ENCODE data around the gene ANKRD37.

GRCh38 chr4:185424905-185425646 lies 28.4 kb downstream of the ANKRD37 start:
- TF ChIP-seq CTCF (IDR thresholded peaks at IDR 0.05) (no peak), SIN3A (IDR thresholded peaks at IDR 0.05; ENCODE audit: borderline replicate concordance, insufficient read depth, low read depth, low read length) (no peak), REST (IDR thresholded peaks at IDR 0.05; ENCODE audit: insufficient read depth in 1 of 2, low read depth in 2 of 2, low read length in 1 of 2) (no peak), POLR2AphosphoS5 (IDR thresholded peaks at IDR 0.05; ENCODE audit: low read depth, low read length) (no peak), TCF7L2 (IDR thresholded peaks at IDR 0.05; ENCODE audit: low read depth, low read length) (no peak)

Measured in Panc1 (cell line).